Activated T-cell treated with anti-CD3 and anti-CD28 coated beads for 48 hours (primary cell): ENCODE results near the gene SETD1A.
A peak's percentile ranks its signal among the peaks of the same experiment; 100 is the strongest.

ENCODE experiments used
- DNase-seq: peaks from one replicate; pipeline ENCODE4 v3.0.0-alpha.2; 2020; ENCODE audit warnings: low read depth

SETD1A gene

GRCh38 chr16:30957456-30958174, at the start of gene SETD1A:
Gene SETD1A (plus strand): TSS chr16:30957754. CDS start chr16:30958732, 978 bp downstream.
- peak; percentile 93 for DNase-seq

GRCh38 chr16:30910427-30911029, 47.0 kb upstream of the SETD1A start:
- no peak for DNase-seq

- no peak for DNase-seq
These were observed 44.7 kb upstream of the SETD1A start for GRCh38 chr16:30912794-30913412.

GRCh38 chr16:30914830-30915229, 42.7 kb upstream of the SETD1A start:
- DNase-seq, result no peak

GRCh38 chr16:30918614-30919013, 38.9 kb upstream of the SETD1A start:
- DNase-seq, result no peak

- DNase-seq, result no peak
These were observed 36.7 kb upstream of the SETD1A start for GRCh38 chr16:30920891-30921290.

GRCh38 chr16:30921459-30921747, 36.2 kb upstream of the SETD1A start:
- no peak for DNase-seq

GRCh38 chr16:30921748-30922419, 35.7 kb upstream of the SETD1A start:
- peak; percentile 81 for DNase-seq

- DNase-seq, result peak; percentile 98
These were observed 35.1 kb upstream of the SETD1A start for GRCh38 chr16:30922420-30922959.

- DNase-seq, result peak; percentile 90
These were observed 34.5 kb upstream of the SETD1A start for GRCh38 chr16:30922960-30923535.

- DNase-seq, result no peak
These were observed 33.9 kb upstream of the SETD1A start, which contains the start of gene FBXL19 for GRCh38 chr16:30923554-30924075. Gene FBXL19 (plus strand): TSS chr16:30923572. CDS start chr16:30925755, 2,183 bp downstream.

- DNase-seq, result no peak
These were observed 33.3 kb upstream of the SETD1A start for GRCh38 chr16:30924076-30924912.

GRCh38 chr16:30924913-30925631, 32.5 kb upstream of the SETD1A start:
- DNase-seq, result no peak

GRCh38 chr16:30925632-30925987, 31.9 kb upstream of the SETD1A start:
- no peak for DNase-seq

GRCh38 chr16:30925995-30926811, 31.4 kb upstream of the SETD1A start:
- no peak for DNase-seq

- no peak for DNase-seq
These were observed 30.4 kb upstream of the SETD1A start for GRCh38 chr16:30926937-30927788.

- DNase-seq, result no peak
These were observed 29.7 kb upstream of the SETD1A start for GRCh38 chr16:30927789-30928378.

GRCh38 chr16:30928390-30928789, 29.2 kb upstream of the SETD1A start:
- no peak for DNase-seq
